Measurements from ENCODE around the gene SPEG.
"Not testable (repeated sequence)": the region's sequence is repeated elsewhere in the genome, so short reads cannot be mapped to it uniquely, and the experiment has no call there.

SPEG gene

DNA sequence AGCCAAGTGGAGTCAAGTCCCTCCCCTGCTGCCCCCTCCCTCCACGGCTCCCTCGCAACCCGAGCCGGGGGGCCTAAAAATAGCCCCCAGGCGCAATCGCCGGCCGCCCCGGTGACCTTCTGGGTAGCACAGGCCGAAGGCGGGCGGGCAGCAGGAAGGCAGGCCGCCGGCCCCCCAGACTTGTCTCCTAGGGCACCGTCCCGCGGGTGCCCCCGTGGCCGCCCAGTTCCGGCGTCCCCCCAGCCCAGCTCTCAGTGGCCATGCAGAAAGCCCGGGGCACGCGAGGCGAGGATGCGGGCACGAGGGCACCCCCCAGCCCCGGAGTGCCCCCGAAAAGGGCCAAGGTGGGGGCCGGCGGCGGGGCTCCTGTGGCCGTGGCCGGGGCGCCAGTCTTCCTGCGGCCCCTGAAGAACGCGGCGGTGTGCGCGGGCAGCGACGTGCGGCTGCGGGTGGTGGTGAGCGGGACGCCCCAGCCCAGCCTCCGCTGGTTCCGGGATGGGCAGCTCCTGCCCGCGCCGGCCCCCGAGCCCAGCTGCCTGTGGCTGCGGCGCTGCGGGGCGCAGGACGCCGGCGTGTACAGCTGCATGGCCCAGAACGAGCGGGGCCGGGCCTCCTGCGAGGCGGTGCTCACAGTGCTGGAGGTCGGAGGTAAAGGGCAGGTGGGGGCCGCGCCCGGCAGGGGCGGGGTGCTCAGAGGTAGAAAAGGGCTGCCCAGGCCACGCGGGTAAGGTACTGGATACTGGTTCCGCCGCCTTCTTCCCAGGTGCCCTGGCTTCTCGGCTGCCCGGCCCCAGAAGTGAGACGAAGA is at the start of gene SPEG:
Gene SPEG (plus strand): TSS at position 126 of the 808 bp plus-strand sequence. CDS start 135 bp downstream, at position 261.
- DNase-seq (ENCODE audit: low read depth, low spot score) = no peak

DNA sequence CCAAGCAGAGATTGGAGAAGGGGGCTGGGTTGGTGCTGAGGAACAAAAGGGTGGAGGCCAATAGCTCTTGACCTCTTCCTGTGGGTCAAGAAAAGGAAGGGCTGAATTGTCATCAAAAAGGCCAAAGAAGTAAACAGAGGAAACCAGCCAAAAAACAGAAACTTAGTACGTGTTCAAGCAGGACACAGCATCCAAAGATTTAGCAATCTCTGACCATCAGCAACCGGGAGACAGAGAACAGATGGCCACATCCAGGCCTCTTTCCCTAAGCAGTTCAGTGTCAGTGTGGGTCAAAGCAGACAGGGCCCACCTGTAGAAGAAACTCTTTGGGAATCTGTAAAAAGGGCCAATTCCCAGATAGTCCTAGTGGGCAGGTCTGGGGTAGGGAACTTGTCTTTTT is 49.8 kb upstream of the SPEG start:
- DNase-seq (ENCODE audit: low read depth, low spot score) = no peak

DNA sequence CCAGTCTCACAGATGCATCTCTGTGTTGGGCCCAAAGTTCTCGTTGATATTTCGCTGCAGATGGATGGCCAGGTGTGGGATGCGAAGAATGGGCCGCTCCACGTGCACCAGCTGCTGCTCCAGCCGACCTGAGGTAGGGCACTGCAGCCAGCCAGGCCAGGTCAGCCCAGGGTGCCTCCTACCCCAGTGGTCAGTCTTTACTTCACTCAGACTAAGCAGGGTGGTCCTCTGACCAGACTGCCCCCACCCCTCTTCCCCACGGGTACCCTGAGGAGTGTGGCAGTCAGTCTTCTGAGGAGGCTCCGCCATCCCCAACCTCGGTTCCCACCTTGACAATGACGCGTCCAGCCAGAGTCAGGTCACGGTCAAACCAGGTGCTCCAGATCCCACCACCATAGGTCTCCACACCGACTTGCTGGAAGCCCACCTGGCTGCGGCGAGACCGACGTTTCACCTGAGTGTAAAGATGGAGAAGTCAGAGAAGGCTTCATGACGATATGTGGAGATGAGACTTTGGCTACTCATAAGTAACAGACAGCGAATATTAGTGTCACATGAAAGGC is 48.6 kb upstream of the SPEG start:
- DNase-seq (ENCODE audit: low read depth, low spot score) = no peak

DNA sequence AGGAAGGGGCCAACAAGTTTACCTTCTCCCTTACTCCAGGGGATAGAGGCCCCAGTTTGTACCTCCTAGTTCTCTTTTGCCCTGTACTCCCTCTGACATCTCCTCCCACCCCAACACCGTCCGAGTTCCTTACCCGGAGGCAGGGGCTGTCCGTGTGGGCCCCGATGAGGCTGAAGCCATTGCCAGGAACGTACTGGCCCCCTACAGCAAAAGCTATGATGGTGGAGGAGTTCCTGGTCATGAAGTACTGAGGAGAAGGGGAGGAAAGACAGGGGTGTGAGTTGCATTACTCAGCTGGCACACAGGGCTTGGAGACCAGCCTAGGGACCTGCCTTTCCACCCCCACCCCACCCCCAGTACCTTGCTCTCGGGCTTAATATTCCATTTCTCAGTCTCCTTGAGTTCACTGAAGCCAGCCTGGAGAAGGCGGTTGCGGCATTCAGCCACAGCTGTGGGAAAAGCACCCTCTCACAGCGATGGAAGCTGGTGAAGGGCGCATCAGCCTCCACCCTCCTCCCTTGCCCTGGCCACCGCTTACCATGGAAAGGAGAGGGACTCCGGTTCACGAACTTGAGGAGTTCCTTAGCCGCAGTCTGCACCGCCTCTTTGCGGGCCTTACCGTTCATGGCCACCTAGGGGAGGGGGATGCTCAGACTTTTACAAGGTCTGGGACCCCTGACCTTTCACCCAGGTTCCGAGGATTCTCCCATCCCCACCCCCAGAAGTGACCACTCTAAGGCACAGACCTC is 47.9 kb upstream of the SPEG start:
- DNase-seq (ENCODE audit: low read depth, low spot score) = no peak

DNA sequence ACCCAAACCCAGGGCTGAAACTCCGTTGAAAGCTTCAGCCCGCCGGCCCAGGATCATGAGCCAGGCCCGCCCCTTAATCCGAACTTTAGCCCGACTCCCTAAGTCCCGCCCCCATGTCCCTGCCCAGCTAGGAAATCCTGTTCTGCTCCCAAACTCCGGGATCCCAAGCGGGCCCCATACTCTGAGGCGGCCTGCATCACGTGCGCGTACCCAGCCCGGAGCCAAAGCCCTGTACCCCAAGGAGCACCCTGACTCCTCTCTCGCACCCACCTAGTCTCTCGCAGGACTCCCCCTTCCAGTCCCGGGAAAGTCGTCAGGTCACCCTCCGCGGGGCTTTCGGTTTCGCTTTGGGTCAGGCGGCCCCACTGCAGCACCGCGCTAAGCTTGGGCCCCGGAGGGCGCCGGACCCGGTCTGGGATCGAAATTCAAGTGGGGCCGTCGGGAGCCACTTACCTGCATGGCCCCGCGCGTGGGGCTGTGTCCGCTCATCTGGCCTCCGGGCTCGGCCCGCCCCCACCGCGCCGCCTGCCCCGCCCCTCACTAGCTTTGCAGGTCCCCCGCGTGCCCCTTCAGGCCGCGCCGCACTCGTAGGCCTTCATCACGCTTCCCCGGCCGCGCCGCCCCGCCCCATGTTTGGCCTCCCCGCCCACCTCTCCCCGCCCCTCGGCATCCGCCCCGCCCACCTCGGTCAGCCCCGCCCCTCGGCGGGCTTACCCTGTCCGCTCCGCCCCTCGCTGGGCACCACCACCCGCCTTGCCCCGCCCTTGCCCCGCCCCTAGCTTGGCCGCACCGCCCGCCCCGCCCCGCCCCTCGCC is 47.1 kb upstream of the SPEG start, which contains the start of gene DNPEP:
Gene DNPEP (minus strand): TSS at position 607 of the 815 bp plus-strand sequence. CDS start 118 bp downstream, at position 489.
- DNase-seq (ENCODE audit: low read depth, low spot score) = no peak

DNA sequence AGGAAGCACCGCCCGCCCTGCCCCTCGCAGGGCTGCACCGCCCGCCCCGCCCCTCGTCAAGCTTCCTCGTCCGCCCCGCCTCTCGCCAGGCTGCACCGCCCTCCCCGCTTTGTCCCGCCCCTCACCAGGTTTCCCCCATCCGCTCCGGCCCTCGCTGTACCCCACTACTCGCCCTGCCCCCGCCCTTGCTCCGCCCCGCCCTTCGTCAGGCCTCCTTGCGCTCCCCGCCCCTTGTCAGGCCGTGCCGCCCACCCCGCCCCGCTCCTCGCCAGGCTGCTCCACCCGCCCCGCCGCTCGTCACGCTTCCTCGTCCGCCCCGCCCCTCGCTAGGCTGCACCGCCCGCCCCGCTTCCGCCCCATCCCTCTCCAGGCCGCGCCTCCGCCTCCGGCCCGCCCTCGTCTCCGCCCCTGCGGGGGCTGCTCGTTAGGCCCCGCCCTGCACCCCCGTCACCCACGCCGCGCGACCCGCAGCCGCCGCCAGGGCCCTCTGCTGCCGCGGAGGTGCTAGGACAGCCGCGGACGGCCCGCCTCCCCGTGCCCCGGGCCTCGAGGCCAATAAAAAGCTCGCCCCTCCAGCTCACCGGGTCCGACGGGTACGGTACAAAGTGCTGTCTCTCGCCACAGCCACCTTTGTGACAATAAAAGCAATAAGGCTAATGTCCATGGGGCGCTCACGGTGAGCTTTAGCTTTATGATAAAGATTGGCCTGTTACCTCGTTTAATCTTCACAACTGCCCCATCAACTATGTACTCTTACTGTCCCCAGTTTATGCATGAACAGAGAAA is 46.3 kb upstream of the SPEG start:
- no peak for DNase-seq (ENCODE audit: low read depth, low spot score)

DNA sequence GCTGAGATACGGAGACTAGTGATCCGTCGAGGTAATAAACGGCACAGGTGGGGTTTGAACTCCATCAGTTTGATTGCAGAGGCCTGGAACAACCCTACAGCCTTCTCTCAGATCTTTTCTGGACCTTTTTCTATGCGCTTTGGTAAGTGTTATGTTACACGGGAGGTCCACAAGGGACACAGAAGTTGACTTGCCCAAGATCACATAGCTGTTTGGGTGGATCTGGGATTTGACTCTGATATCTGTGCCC is 45.8 kb upstream of the SPEG start:
- no peak for DNase-seq (ENCODE audit: low read depth, low spot score)

DNA sequence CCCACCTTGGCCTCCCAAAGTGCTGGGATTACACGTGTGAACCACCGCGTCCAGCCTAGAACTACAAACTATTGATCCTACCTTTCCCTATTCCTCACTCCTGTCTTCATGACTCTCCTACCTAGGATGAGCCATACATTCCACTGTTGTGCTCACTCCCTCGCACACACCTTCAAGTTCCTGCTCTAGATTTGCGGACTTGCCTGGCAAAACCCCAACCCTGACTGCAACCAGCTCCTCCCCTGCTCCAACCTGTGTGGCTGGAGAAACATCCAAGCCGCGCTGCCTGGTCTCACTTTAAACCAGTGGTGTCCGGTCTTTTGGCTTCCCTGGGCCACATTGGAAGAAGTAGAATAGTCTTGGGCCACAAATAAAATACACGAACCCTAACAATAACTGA is 41.9 kb upstream of the SPEG start:
- DNase-seq (ENCODE audit: low read depth, low spot score) = no peak

DNA sequence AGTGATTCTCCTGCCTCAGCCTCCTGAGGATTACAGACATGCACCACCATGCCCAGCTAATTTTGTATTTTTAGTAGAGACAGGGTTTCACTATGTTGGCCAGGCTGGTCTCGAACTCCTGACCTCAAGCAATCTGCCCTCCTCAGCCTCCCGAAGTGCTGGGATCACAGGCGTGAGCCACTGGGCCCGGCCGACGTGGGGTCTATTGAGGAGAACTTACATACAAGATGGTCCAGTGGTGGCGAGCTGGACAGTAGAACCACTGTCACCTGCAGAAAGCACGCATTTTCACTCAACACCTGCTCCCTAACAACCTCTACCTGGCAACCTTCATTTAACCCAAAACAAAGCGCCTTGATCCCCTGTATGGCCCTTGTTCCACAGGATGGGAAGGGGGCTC is 39.6 kb upstream of the SPEG start:
- DNase-seq (ENCODE audit: low read depth, low spot score) = not testable (repeated sequence)

DNA sequence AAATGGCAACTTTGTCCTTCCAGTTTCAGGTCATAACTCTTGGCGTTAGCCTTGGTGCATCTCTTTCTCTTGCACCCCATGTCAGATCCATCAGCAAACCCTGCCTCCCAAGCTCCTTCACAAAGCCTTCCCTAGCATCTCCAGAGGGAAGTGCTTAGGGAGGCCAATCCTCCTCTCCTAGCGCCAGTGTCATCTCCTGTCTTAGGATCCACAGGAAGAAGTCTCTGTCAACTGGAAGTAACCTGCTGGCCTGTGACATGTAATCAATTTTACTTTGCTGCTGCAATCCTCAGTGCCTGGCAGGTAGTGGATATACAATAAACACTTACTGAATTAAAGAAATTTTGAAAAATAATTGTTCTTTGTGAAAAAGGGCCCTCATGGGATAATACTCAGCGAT is 39.0 kb upstream of the SPEG start:
- DNase-seq (ENCODE audit: low read depth, low spot score) = no peak

DNA sequence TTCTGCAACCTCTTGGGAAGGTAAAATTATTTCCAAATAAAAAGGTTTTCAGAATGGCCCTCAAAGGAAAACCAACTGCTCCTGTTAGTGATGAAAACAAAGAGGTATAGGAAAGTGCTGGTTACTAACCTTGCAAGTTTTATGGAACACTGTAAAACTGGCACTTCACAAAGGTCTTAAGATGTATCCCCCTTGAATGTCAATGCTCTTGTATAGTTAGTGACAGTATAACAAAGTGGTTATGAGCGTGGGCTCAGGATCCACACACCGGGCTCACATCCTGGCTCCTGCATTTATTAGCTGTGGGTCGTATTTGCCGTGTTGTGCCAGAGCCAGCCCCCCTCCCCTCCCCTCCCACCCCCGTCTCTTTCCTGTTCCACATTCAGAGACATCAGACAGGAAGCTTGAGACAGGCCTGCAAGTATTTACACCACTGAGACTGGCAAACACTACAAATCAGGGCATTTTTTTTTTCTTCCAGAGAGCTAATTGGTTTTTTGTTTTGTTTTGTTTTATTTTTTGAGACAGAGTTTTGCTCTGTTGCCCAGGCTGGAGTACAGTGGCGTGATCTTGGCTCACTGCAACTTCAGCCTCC is 37.7 kb upstream of the SPEG start:
- DNase-seq (ENCODE audit: low read depth, low spot score) = no peak

DNA sequence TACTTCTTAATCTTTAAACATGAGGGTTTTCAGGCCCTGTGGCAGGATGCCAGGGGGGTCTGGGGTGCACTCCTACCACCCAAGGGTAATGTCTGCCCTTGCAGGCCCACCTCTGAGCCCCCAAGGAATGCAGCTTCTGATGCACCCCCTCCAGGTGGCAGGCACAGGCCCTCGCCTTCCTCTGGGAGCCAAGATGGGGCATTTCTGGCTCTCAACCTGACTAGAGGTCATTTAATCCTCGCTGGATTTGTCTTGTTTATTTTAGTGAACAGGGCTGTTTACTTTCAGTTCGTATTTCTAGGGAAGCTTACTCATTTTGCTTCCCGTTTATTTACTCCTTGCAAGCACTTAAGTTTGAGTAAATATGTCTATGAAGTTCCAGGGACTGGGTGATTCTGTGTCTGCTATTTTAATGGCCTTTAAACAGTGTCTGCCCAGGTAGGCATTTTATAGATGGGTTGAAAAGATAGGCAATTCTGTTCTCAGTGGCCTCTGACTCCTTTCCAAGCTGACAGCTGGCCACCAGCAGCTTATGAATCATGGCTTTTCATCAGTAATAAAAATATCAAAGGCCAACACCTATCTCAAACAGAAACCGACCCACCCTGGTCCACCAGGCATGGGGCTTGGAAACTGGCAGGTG is 35.8 kb upstream of the SPEG start:
- DNase-seq (ENCODE audit: low read depth, low spot score) = no peak

DNA sequence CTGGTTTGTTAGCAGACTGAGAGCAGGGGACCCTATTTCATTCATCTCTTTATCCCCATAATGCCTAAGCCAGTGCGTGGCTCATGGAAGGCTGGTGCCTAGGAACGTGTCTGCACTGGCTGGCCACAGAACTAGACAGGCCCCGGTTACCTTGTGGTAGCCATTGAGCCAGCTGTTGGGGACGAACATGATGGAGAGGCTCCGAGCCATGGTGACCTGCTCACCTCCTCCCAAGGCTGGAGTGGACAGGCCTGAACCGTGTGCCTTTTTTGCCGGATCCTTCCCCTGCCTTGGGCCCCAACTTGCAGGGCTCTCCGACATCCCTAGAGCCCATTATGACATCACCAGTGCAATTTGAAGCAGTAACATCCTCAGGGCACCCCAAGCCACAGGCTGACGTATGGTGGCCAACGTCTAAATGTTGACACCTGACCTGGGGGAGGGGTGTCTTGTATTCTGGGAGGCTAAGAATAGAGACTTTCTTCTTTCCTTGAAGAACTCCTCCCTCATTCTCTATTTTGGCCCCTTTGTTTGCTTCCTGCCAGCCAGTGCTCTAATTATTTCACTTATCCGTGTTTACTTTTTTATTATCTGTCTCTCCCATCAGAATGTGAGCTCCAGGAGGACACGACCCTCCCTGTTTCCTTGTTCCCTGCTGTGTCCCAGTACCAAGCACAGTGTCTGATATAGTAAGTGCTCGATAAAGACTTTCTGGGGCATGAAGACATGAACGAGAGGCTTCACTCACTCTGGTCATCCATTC is 34.7 kb upstream of the SPEG start:
- no peak for DNase-seq (ENCODE audit: low read depth, low spot score)

DNA sequence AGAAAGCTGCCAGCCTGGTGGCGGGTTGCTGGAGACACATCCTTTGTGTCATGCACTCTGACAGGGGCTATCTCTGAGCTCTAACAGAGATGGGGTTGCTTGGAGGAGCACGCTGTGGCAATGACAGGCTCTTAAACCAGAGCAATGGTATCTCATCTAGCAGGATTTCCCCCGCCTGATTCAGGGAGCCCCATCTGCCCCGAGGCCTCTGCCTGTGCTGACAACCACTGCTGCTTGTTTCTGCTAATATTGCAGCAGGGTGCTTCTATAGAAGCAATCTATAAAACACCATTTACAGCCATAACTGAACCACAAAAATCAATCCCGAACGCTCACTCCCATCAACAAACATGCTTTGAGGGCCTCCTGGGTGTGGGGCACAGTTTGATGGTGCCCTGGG is 34.1 kb upstream of the SPEG start:
- no peak for DNase-seq (ENCODE audit: low read depth, low spot score)

DNA sequence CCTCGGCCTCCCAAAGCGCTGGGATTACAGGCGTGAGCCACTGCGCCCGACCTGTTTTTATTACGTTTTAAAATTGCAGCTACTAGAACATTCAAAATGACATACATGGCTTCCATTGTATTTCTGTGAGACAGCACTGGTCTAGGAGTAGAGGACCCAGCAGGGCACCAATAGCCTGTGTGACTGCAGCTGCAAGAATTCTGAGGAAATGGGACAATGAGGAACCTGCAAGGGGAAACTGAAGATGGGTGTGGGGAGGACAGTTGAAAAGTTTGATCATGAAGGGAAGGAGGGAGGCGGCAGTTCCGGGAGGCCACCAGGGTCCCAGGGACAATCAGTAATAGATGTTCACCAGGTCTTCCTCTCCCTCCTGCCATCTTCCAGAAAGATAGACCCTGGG is 33.0 kb upstream of the SPEG start:
- DNase-seq (ENCODE audit: low read depth, low spot score) = no peak

DNA sequence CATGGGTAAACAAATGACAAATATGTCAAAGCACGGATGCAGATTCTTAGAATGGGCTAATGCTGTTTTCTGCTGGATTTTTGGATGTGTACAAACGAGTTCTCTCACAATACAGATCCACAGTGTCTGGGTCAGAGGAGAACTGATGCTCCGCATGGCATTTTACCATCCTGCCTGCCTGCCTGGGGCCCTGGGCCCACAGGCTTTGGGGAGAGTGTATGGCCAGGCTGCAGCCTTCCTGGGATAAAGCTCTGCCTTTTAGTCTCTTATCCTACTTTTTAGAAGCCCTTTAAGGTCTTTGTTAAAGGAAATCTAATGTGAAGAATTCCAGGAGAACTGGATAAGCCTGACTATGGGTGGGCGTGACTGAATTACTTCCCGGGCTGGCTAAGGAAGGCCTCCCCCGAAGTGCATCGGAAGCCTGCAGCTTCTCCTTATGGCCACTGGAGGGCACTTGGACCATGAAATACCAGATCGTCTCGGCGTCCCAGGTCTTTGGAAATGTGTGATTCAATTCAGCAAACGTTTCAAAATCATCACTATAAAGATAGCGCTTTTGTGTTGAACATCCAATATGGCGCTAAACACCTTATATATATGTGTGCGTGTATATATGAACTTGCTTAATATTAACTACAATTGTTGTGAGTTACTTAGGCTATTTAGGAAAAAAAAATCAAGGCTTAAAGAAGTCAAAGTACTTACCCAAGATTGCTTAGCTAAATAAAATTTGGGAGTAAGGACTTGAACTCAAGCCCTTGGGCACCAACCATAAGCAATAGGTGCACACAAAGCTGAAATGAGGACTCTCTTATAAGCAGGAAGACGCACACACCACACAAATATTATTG is 31.8 kb upstream of the SPEG start:
- DNase-seq (ENCODE audit: low read depth, low spot score) = no peak

DNA sequence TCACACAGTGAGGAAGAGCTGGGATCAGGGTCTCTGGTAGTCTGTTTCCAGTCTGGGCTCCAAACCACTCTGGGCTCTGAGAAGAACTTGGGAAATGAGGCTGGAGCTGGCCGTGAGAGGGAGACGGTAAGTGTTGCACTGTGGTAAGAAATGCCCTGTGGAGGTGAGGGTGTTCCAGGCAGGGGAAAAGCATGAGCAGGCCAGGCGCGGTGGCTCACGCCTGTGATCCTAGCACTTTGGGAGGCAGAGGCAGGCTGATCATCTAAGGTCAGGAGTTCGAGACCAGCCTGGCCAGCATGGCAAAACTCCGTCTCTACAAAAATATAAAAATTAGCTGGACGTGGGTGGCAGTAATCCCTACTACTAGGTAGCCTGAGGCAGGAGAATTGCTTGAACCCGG is 30.8 kb upstream of the SPEG start:
- DNase-seq (ENCODE audit: low read depth, low spot score) = no peak

DNA sequence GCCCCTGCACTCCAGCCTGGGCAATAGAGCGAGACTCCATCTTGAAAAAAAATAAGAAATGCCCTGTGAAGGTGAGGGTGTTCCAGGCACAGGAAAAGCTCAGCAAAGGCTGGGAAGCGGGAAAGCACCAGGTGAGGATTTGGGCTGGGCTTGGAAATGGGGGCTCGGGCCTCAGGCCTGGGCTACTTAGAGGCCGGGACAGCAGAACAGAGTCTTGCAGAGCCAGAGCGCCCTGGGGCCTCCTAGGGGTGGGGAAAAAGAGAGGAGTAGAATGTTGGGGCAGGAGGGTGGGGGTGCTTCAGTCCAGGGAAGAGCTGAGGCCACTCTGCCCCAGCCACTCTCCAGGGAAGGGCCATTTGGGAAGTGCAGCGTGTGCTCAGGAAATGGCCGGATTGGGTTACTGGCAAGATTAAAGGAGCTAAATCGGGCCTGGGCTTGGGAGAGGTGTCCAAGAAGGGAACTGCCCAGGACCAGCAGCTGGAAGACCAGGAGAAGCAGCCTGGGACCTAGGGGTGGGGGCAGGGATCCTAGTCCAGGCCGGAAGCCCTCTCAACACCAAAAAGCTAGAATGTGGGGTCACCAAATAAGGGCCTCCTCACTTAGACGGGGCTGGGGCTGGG is 30.2 kb upstream of the SPEG start:
- DNase-seq (ENCODE audit: low read depth, low spot score) = no peak
